ENCODE results near the gene BTBD16.

BTBD16 gene

DNA sequence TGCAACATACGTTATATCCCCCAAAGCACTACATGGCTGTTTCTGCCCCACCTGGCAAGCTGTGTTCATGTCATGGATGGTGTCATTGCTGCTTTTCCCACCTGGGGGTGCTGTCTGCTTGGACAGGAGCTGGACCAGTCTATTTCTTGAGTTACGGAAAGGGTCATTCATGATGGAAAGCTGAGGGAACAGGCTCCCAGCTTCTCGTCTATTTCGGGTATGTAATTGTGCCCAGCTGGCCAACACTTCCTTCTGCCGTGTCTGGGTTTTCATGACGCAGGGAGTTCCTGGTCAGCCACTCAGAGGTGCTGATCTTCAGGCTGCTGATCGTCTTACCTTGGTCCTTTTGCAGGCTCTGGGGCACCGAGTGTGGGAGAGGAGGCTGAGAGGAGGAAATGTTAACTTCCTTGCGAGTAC, 8.6 kb downstream of the BTBD16 start:
- Histone ChIP-seq H3K27me3 (ENCODE audit: low read depth, low read length) (peaks cover 18% of the 10 kb centered on the region), H3K4me2 (ENCODE audit: low read length) (peak overlapping the region; percentile 61), H3K9ac (ENCODE audit: low read length) (no peak overlapping the region), H3K9me3 (ENCODE audit: insufficient read depth, low read length) (no peaks in the 10 kb centered on the region), H2AFZ (ENCODE audit: low read depth, low read length) (no peak overlapping the region), H3K36me3 (replicated peaks; ENCODE audit: low read depth, low read length) (no peaks in the 10 kb centered on the region), H3K4me3 (ENCODE audit: low read length) (peak overlapping the region; percentile 63), H3K79me2 (ENCODE audit: low read length) (no peaks in the 10 kb centered on the region), H4K20me1 (ENCODE audit: insufficient read depth, low read length) (no peaks in the 10 kb centered on the region), H3K4me1 (ENCODE audit: low read length) (peaks cover 40% of the 10 kb centered on the region), H3K27ac (ENCODE audit: low read length) (no peak overlapping the region)
- TF ChIP-seq, protein P1, sequence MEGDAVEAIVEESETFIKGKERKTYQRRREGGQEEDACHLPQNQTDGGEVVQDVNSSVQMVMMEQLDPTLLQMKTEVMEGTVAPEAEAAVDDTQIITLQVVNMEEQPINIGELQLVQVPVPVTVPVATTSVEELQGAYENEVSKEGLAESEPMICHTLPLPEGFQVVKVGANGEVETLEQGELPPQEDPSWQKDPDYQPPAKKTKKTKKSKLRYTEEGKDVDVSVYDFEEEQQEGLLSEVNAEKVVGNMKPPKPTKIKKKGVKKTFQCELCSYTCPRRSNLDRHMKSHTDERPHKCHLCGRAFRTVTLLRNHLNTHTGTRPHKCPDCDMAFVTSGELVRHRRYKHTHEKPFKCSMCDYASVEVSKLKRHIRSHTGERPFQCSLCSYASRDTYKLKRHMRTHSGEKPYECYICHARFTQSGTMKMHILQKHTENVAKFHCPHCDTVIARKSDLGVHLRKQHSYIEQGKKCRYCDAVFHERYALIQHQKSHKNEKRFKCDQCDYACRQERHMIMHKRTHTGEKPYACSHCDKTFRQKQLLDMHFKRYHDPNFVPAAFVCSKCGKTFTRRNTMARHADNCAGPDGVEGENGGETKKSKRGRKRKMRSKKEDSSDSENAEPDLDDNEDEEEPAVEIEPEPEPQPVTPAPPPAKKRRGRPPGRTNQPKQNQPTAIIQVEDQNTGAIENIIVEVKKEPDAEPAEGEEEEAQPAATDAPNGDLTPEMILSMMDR (IDR thresholded peaks at IDR 0.05; ENCODE audit: low read depth, low read length), result peak; percentile 84
- no peak for TF ChIP-seq EZH2phosphoT487 (IDR thresholded peaks at IDR 0.05; ENCODE audit: low read depth)

DNA sequence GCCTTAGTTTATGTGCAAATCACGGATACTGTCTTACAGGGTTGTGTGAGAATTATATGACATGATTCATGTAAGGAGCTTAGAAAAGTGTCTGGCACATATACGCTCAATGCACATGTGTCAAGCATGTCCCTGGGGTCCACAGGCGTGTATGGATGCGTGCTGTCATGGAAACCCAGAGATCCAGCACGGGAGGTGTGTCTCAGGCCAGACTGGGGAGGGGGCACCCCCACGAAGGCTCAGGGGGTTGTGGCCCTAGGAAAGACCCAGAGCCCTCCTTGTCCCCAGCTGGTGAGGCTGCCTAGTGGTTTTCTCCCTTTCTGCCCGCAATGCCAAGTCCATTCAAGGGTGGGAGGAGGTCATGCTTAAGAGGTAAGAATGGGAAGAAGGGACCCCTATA, 9.1 kb downstream of the BTBD16 start:
- Histone ChIP-seq H2AFZ (ENCODE audit: low read depth, low read length) (no peak overlapping the region), H4K20me1 (ENCODE audit: insufficient read depth, low read length) (no peaks in the 10 kb centered on the region)
- TF ChIP-seq EZH2phosphoT487 (IDR thresholded peaks at IDR 0.05; ENCODE audit: low read depth), result no peak
- TF ChIP-seq, protein P1 (IDR thresholded peaks at IDR 0.05; ENCODE audit: low read depth, low read length), result no peak

DNA sequence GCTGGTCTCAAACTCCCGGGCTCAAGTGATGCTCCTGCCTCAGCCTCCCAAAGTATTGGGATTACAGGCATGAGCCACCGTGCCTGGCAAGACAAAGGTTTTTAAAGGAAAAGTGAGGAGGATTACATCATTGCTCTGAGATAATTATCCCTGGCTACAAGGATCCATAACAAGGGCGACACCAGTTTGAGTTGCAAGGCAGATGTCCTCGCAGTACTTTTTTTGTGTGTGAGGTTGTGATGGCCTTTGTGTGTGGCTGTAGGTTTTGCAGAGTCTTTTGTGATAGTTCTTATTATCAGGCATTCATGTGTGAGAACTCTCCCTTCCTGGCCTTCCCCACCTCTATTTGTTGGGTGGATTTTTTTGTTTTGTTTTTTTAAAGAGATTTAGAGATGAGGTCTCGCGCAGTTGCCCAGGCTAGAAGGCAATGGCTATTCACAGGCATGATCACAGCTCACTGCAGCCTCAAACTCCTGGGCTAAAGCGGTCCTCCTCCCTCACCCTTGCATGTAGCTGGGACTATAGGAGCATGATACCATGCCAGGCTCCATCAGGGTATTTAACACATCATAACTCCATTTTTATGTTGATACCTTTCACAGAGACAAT, 10.0 kb downstream of the BTBD16 start:
- peaks cover 49% of the 10 kb centered on the region for H3K4me1 ChIP-seq (ENCODE audit: low read length)
- H2AFZ ChIP-seq (ENCODE audit: low read depth, low read length), result no peak overlapping the region
- no peak overlapping the region for H3K9ac ChIP-seq (ENCODE audit: low read length)
- no peak overlapping the region for H3K4me2 ChIP-seq (ENCODE audit: low read length)
- no peaks in the 10 kb centered on the region for H4K20me1 ChIP-seq (ENCODE audit: insufficient read depth, low read length)
- H3K9me3 ChIP-seq (ENCODE audit: insufficient read depth, low read length), result no peaks in the 10 kb centered on the region
- H3K36me3 ChIP-seq (replicated peaks; ENCODE audit: low read depth, low read length), result no peaks in the 10 kb centered on the region
- no peak overlapping the region for H3K4me3 ChIP-seq (ENCODE audit: low read length)
- TF ChIP-seq EZH2phosphoT487 (IDR thresholded peaks at IDR 0.05; ENCODE audit: low read depth), result no peak
- TF ChIP-seq, protein P1 (IDR thresholded peaks at IDR 0.05; ENCODE audit: low read depth, low read length), result no peak
- no peaks in the 10 kb centered on the region for H3K79me2 ChIP-seq (ENCODE audit: low read length)
- peaks cover 29% of the 10 kb centered on the region for H3K27me3 ChIP-seq (ENCODE audit: low read depth, low read length)
- H3K27ac ChIP-seq (ENCODE audit: low read length), result no peak overlapping the region

More for the DNA sequence above, 9.1 kb downstream of the BTBD16 start:
- Histone ChIP-seq H3K4me2 (ENCODE audit: low read length) (peak overlapping the region; percentile 61), H3K4me1 (ENCODE audit: low read length) (peaks cover 42% of the 10 kb centered on the region), H3K27ac (ENCODE audit: low read length) (no peak overlapping the region), H3K36me3 (replicated peaks; ENCODE audit: low read depth, low read length) (no peaks in the 10 kb centered on the region), H3K79me2 (ENCODE audit: low read length) (no peaks in the 10 kb centered on the region), H3K9ac (ENCODE audit: low read length) (no peak overlapping the region), H3K4me3 (ENCODE audit: low read length) (peak overlapping the region; percentile 63), H3K9me3 (ENCODE audit: insufficient read depth, low read length) (no peaks in the 10 kb centered on the region), H3K27me3 (ENCODE audit: low read depth, low read length) (peaks cover 22% of the 10 kb centered on the region)

DNA sequence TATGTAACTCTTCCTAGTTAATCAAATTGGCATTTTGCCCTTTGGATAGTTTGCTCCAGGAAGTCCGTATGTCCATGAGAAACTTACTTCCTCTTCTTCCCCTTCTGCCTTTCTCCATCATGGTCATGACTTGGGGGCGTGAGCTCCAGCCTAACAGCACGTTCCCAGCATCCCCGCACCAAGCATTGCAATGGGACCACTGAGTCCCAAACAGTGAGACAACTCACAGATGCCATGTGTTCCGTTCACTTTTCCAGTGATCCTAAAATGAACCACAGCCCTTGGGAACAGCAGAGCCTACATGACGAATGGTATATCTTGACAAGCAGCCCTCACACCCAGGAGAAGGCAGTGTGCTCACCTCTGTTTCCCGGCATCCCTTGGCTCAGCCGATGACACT, 10.7 kb downstream of the BTBD16 start:
- H3K27me3 ChIP-seq (ENCODE audit: low read depth, low read length), result peaks cover 31% of the 10 kb centered on the region
- no peak overlapping the region for H3K9ac ChIP-seq (ENCODE audit: low read length)
- no peaks in the 10 kb centered on the region for H4K20me1 ChIP-seq (ENCODE audit: insufficient read depth, low read length)
- no peak overlapping the region for H3K4me3 ChIP-seq (ENCODE audit: low read length)
- no peak overlapping the region for H2AFZ ChIP-seq (ENCODE audit: low read depth, low read length)
- peak overlapping the region; percentile 69; the same call in 1 of the 2 replicates for H3K4me2 ChIP-seq (ENCODE audit: low read length)
- H3K27ac ChIP-seq (ENCODE audit: low read length), result no peak overlapping the region
- TF ChIP-seq, protein P1 (IDR thresholded peaks at IDR 0.05; ENCODE audit: low read depth, low read length), result no peak
- TF ChIP-seq EZH2phosphoT487 (IDR thresholded peaks at IDR 0.05; ENCODE audit: low read depth), result no peak
- H3K36me3 ChIP-seq (replicated peaks; ENCODE audit: low read depth, low read length), result no peaks in the 10 kb centered on the region
- H3K9me3 ChIP-seq (ENCODE audit: insufficient read depth, low read length), result no peaks in the 10 kb centered on the region
- H3K79me2 ChIP-seq (ENCODE audit: low read length), result no peaks in the 10 kb centered on the region
- H3K4me1 ChIP-seq (ENCODE audit: low read length), result peaks cover 55% of the 10 kb centered on the region

Data from OCI-LY3 (cell line).